IMR-90 (cell line): ENCODE data around the gene MED22. TPM values are rescaled to one million over a fixed set of nuclear protein-coding genes. Genes with fewer than 3 reads are reported as not detected.

Experiments
- ATAC-seq: fragments of 200-7000 bp; cut with Tn5 transposase; 2 replicates; pipeline ENCODE4 v1.9.1; 2020; ENCODE audit warnings: low read depth, mild to moderate bottlenecking, moderate library complexity
- BruUV-seq: library from RNA; stranded (reverse); fragments of 400-500 nt; replicated peaks from 2 replicates; lab custom pipeline; 2021; lab: Mats Ljungman, UMichigan
- CTCF ChIA-PET: fragments of 300-600 bp; formaldehyde crosslinking; extraction: SDS; loops from one replicate; lab custom pipeline; 2021; ENCODE audit warnings: antibody characterized with exemption; lab: Yijun Ruan, JAX
- POLR2A ChIA-PET: fragments of 300-600 bp; sonication (Branson Sonifier 250); formaldehyde crosslinking; loops from one replicate; lab custom pipeline; 2022; ENCODE audit warnings: antibody characterized with exemption; ENCODE audit not compliant: unreplicated experiment; lab: Charles Lee
- DNase-seq: peaks from one replicate; pipeline ENCODE4 v3.0.0; 2013
- H2AFZ ChIP-seq: replicated peaks from 2 replicates; pipeline ENCODE3; 2013; ENCODE audit warnings: low read length, mild to moderate bottlenecking; ENCODE audit not compliant: poor library complexity
- H2AK5ac ChIP-seq: 2 replicates; pipeline ENCODE4 v1.6.1; 2013; ENCODE audit warnings: low read depth, low read length, inconsistent platforms
- H2AK9ac ChIP-seq: replicated peaks from 2 replicates; pipeline ENCODE3; 2013; ENCODE audit warnings: mild to moderate bottlenecking, low read depth, low read length, moderate library complexity; ENCODE audit not compliant: poor library complexity
- H2BK120ac ChIP-seq: 2 replicates; pipeline ENCODE4 v1.6.1; 2013; ENCODE audit warnings: low read depth, low read length, inconsistent platforms
- H2BK15ac ChIP-seq: 3 replicates; pipeline ENCODE4 v1.6.1; 2013; ENCODE audit warnings: low read depth, low read length, inconsistent platforms
- H2BK20ac ChIP-seq: 2 replicates; pipeline ENCODE4 v1.6.1; 2013; ENCODE audit warnings: low read depth, mild to moderate bottlenecking, inconsistent platforms, low read length, moderate library complexity
- H2BK5ac ChIP-seq: 2 replicates; pipeline ENCODE4 v1.6.1; 2013; ENCODE audit warnings: mild to moderate bottlenecking, low read depth, low read length, inconsistent platforms; ENCODE audit not compliant: poor library complexity, severe bottlenecking
- H3K14ac ChIP-seq: replicated peaks from 2 replicates; pipeline ENCODE4 v1.6.1; 2013; ENCODE audit warnings: low read depth, low read length, inconsistent platforms
- H3K18ac ChIP-seq: 2 replicates; pipeline ENCODE4 v1.6.1; 2013; ENCODE audit warnings: low read depth, low read length, control low read depth
- H3K23ac ChIP-seq: 2 replicates; pipeline ENCODE4 v1.6.1; 2013; ENCODE audit warnings: low read depth, low read length, inconsistent platforms
- H3K27ac ChIP-seq: 2 replicates; pipeline ENCODE4 v1.5.1; 2013; ENCODE audit warnings: mild to moderate bottlenecking, control low read depth, low read length; ENCODE audit not compliant: insufficient read depth
- H3K27me3 ChIP-seq: 2 replicates; pipeline ENCODE4 v1.6.1; 2013; ENCODE audit warnings: low read length; ENCODE audit not compliant: control insufficient read depth, insufficient read depth
- H3K36me3 ChIP-seq: 2 replicates; pipeline ENCODE4 v1.6.1; 2013; ENCODE audit warnings: low read length, mixed read lengths; ENCODE audit not compliant: control insufficient read depth, insufficient read depth
- H3K4ac ChIP-seq: 2 replicates; pipeline ENCODE4 v1.6.1; 2013; ENCODE audit warnings: low read depth, low read length, inconsistent platforms
- H3K4me1 ChIP-seq: 2 replicates; pipeline ENCODE4 v1.6.1; 2013; ENCODE audit warnings: low read length, mixed read lengths; ENCODE audit not compliant: control insufficient read depth, insufficient read depth
- H3K4me2 ChIP-seq: 2 replicates; pipeline ENCODE4 v1.6.1; 2013; ENCODE audit warnings: low read depth, mild to moderate bottlenecking, control low read depth, low read length, moderate library complexity
- H3K4me3 ChIP-seq: 2 replicates; pipeline ENCODE4 v1.5.1; 2013; ENCODE audit warnings: low read depth, mild to moderate bottlenecking, control low read depth, low read length, moderate library complexity; ENCODE audit not compliant: insufficient read depth
- H3K56ac ChIP-seq: 2 replicates; pipeline ENCODE4 v1.6.1; 2013; ENCODE audit warnings: low read length, inconsistent platforms; ENCODE audit not compliant: insufficient read depth; ENCODE audit errors: extremely low read depth
- H3K79me1 ChIP-seq, 2 experiments: 2 replicates each; pipeline ENCODE4 v1.6.1; 2013; ENCODE audit warnings: low read length in 2 of 2, inconsistent platforms in 1 of 2, low read depth in 1 of 2
- H3K9ac ChIP-seq: 2 replicates; pipeline ENCODE4 v1.6.1; 2013; ENCODE audit warnings: low read depth, low read length, control low read depth
- H3K9me1 ChIP-seq: 2 replicates; pipeline ENCODE4 v1.6.1; 2013; ENCODE audit warnings: low read length, inconsistent platforms; ENCODE audit not compliant: insufficient read depth
- H3K9me3 ChIP-seq: 2 replicates; pipeline ENCODE4 v1.6.1; 2013; ENCODE audit warnings: low read length; ENCODE audit not compliant: control insufficient read depth, insufficient read depth
- H4K20me1 ChIP-seq: 2 replicates; pipeline ENCODE4 v1.6.1; 2013; ENCODE audit warnings: low read length, inconsistent platforms; ENCODE audit not compliant: insufficient read depth
- H4K5ac ChIP-seq: 2 replicates; pipeline ENCODE4 v1.6.1; 2013; ENCODE audit warnings: mild to moderate bottlenecking, low read depth, low read length, control low read depth
- H4K8ac ChIP-seq, 2 experiments: 2 replicates each; pipeline ENCODE4 v1.6.1; 2013; ENCODE audit warnings: low read depth in 2 of 2, low read length in 2 of 2, control low read depth in 1 of 2, inconsistent platforms in 1 of 2
- H4K91ac ChIP-seq: 2 replicates; pipeline ENCODE4 v1.6.1; 2013; ENCODE audit warnings: low read depth, low read length, inconsistent platforms; ENCODE audit not compliant: insufficient read depth
- CHD1 ChIP-seq: IDR thresholded peaks from 2 replicates; pipeline ENCODE4 v1.6.1; 2012; ENCODE audit warnings: low read depth, low read length, improper control_type of control experiment
- FOS ChIP-seq: fragments of 150-350 bp; IDR thresholded peaks from 2 replicates; pipeline ENCODE4 v1.6.1; 2016; ENCODE audit warnings: low read depth, low read length
- WGBS, 2 experiments: methylation state at CpG; one replicate each; pipeline versions ENCODE4 v1.1.5 to v1.1.7; 2013; ENCODE audit warnings: missing lambda C conversion rate in 2 of 2; ENCODE audit not compliant: insufficient read length in 1 of 2; ENCODE audit errors: extremely low coverage in 2 of 2; 5-methylcytosine and 5-hydroxymethylcytosine counted together
- dilution Hi-C: fragments of 300-500 bp; cut with HindIII; formaldehyde crosslinking; loops from one replicate; pipeline ENCODE4 v1.14.3; 2018; ENCODE audit warnings: low sequenced_read_pairs; ENCODE audit not compliant: unreplicated experiment
- in situ Hi-C: fragments of 300-500 bp; cut with MboI; formaldehyde crosslinking; loops from 3 replicates; pipeline ENCODE4 v1.14.3; 2019; ENCODE audit warnings: low sequenced_read_pairs, inconsistent platforms, mixed read lengths
- intact Hi-C: fragments of 100-400 bp; cut with micrococcal nuclease; formaldehyde crosslinking; loops from 2 replicates; pipeline ENCODE4 v1.10.0; 2022
- polyA plus RNA-seq, 3 experiments: library from polyadenylated mRNA; depleted of rRNA; stranded (reverse); fragments of >200 nt; gene quantifications; 2 replicates each; pipeline ENCODE4 v1.2.3, GENCODE V29; 2012; ENCODE audit warnings: low replicate concordance in 1 of 3
- total RNA-seq: library from RNA; depleted of rRNA; stranded (reverse); fragments of >200 nt; gene quantifications from 2 replicates; pipeline ENCODE4 v1.2.3, GENCODE V29; 2012
- TF ChIP-seq, protein P1 (sequence below): fragments of 150-350 bp; IDR thresholded peaks from 2 replicates; pipeline ENCODE4 v1.6.1; 2017; ENCODE audit warnings: mild to moderate bottlenecking, antibody characterized with exemption, low read length, low read depth

MED22 gene
- total and polyA plus RNA-seq, 2 of the 4 experiments (the other 2 are of a cell fraction), result 7.9 to 28.3 TPM

DNA sequence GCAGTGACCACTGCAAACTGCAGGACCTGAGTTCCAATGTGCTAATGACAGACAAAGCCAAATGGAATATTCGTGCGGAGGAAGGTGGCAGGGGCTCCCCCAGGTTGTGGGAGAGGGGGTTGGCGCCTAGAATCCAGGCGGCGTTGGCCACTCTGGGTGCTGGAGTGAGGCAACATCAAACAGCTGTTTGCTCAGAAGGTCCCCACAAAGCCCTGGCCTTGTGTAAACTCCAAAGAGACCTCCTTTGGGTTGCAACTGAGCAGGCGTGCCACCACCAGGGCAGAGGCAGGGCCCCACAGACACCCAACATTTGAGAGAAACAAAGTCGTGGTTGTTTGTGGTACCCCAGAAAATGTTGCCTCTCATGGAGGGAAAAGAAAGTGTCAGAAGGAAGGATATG, 42.8 kb upstream of the MED22 start:
- H3K27me3 ChIP-seq, result peaks cover 26% of the 10 kb centered on the region
- no peaks in the 10 kb centered on the region for H3K36me3 ChIP-seq
- no peak overlapping the region for H3K9ac ChIP-seq
- WGBS, 2 experiments, result 40% methylated on average over 1 of the region's 7 CpGs; no CpG with 5 or more reads in 1 of the 2 experiments
- H3K9me3 ChIP-seq, result no peaks in the 10 kb centered on the region
- POLR2A ChIA-PET, result no interaction called here
- in situ Hi-C loops (no loop called here), intact Hi-C loops (no loop called here), dilution Hi-C loops (no loop called here)
- no peak overlapping the region for H3K14ac ChIP-seq
- no peak overlapping the region for H3K4me2 ChIP-seq
- no TSS peak for BruUV-seq
- H3K4me1 ChIP-seq, result no peaks in the 10 kb centered on the region
- no peaks in the 10 kb centered on the region for H3K79me1 ChIP-seq
- no peak overlapping the region for H2BK20ac ChIP-seq
- no peak overlapping the region for H2AK5ac ChIP-seq
- H3K56ac ChIP-seq, result no peak overlapping the region
- no peak overlapping the region for H3K4ac ChIP-seq
- ATAC-seq (no peak), DNase-seq (no peak)
- no peaks in the 10 kb centered on the region; the same call in 1 of the 2 replicates for H4K20me1 ChIP-seq
- no peak overlapping the region for H3K4me3 ChIP-seq
- no peaks in the 10 kb centered on the region for H3K9me1 ChIP-seq
- H4K8ac ChIP-seq, result no peak overlapping the region
- no peak overlapping the region for H2AK9ac ChIP-seq
- no peak overlapping the region for H2BK120ac ChIP-seq
- no peak overlapping the region for H2BK15ac ChIP-seq
- H3K18ac ChIP-seq, result no peak overlapping the region
- H2AFZ ChIP-seq, result no peak overlapping the region
- TF ChIP-seq CHD1 (no peak), FOS (no peak)
- TF ChIP-seq, protein P1, sequence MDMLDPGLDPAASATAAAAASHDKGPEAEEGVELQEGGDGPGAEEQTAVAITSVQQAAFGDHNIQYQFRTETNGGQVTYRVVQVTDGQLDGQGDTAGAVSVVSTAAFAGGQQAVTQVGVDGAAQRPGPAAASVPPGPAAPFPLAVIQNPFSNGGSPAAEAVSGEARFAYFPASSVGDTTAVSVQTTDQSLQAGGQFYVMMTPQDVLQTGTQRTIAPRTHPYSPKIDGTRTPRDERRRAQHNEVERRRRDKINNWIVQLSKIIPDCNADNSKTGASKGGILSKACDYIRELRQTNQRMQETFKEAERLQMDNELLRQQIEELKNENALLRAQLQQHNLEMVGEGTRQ, result no peak
- no peak overlapping the region for H3K27ac ChIP-seq
- no peak overlapping the region for H2BK5ac ChIP-seq
- H4K5ac ChIP-seq, result no peak overlapping the region
- H3K23ac ChIP-seq, result no peak overlapping the region
- no peak overlapping the region for H4K91ac ChIP-seq
- CTCF ChIA-PET, result no interaction called here
